ENCODE results near the gene RASSF1.
A peak's percentile ranks its signal among the peaks of the same experiment; 100 is the strongest.

RASSF1 gene

GRCh38 chr3:50298836-50299637, 41.6 kb downstream of the RASSF1 start, which contains the start of the genes HYAL3 and NAA80:
TSS of gene HYAL3 (minus strand) at chr3:50299405. CDS start at chr3:50295602, 3,803 bp downstream.
TSS of gene NAA80 (minus strand) at chr3:50299405. CDS start at chr3:50297463, 1,942 bp downstream.
- CTCF ChIA-PET: interaction anchor here (0.7 to 5.5 kb wide), 15 partner anchors 10 to 461 kb away, joined by 3 to 46 read pairs (median 3); partner anchors contain the start of genes HYAL2, LSMEM2, SEMA3B and TUSC2
- 0% methylated on average over 46 of the region's 61 CpGs for whole genome bisulfite sequencing (ENCODE audit: insufficient coverage)

GRCh38 chr3:50297896-50298725, 42.5 kb downstream of the RASSF1 start:
- 14% methylated on average over 8 of the region's 9 CpGs for WGBS (ENCODE audit: insufficient coverage)
- Histone ChIP-seq H3K9me3 (ENCODE audit: control extremely low read depth in 1 of 5, control insufficient read depth in 4 of 5, insufficient read depth in 2 of 5, low read depth in 1 of 5, low read length in 4 of 5) (no peaks in the 10 kb centered on the region), H3K4me1 (ENCODE audit: control extremely low read depth in 1 of 4, control insufficient read depth in 4 of 4, insufficient read depth in 4 of 4, low read length in 3 of 4) (peaks cover 7 to 34% (median 32%) of the 10 kb centered on the region in 4 experiments), H3K27me3 (replicated peaks in 2 of 5; ENCODE audit: control insufficient read depth in 4 of 5, insufficient read depth in 5 of 5, low read length in 4 of 5) (no peaks in the 10 kb centered on the region), H3K36me3 (ENCODE audit: control insufficient read depth in 4 of 4, insufficient read depth in 4 of 4, low read length in 3 of 4) (peaks cover 0 to 22% (median 9%) of the 10 kb centered on the region in 4 experiments), H3K27ac (ENCODE audit: insufficient read depth in 1 of 2, low read depth in 1 of 2, low read length in 2 of 2, poor library complexity in 1 of 2, severe bottlenecking in 2 of 2) (peak overlapping the region; percentile 66 to 86), H3K4me3 (ENCODE audit: control insufficient read depth in 1 of 7, extremely low read depth in 1 of 7, insufficient read depth in 4 of 7, low read depth in 2 of 7, low read length in 6 of 7) (peak overlapping the region; percentile 59 to 98 (median 80))
- peak in 1 of 3 donors; percentile 43 for DNase-seq
- ChIA-PET POLR2A (interaction anchor here (1.1 to 1.4 kb wide), 2 partner anchors 30 to 39 kb away, joined by 3 to 5 read pairs; partner anchors contain the start of gene TUSC2), CTCF (interaction anchor here (0.8 to 5.5 kb wide), 13 partner anchors 10 to 82 kb away, joined by 3 to 46 read pairs (median 3); partner anchors contain the start of gene HYAL2)

More at GRCh38 chr3:50298836-50299637, 41.6 kb downstream of the RASSF1 start, which contains the start of the genes HYAL3 and NAA80:
- Histone ChIP-seq H3K4me3 (ENCODE audit: control insufficient read depth in 1 of 7, extremely low read depth in 1 of 7, insufficient read depth in 4 of 7, low read depth in 2 of 7, low read length in 6 of 7) (peak within 1 kb of the TSS; percentile 59 to 98 (median 80)), H3K36me3 (ENCODE audit: control insufficient read depth in 4 of 4, insufficient read depth in 4 of 4, low read length in 3 of 4) (peaks cover 0 to 22% (median 9%) of the 10 kb centered on the region in 4 experiments), H3K9me3 (ENCODE audit: control extremely low read depth in 1 of 5, control insufficient read depth in 4 of 5, insufficient read depth in 2 of 5, low read depth in 1 of 5, low read length in 4 of 5) (no peaks in the 10 kb centered on the region), H3K27ac (ENCODE audit: insufficient read depth in 1 of 2, low read depth in 1 of 2, low read length in 2 of 2, poor library complexity in 1 of 2, severe bottlenecking in 2 of 2) (peak within 1 kb of the TSS; percentile 66 to 86), H3K4me1 (ENCODE audit: control extremely low read depth in 1 of 4, control insufficient read depth in 4 of 4, insufficient read depth in 4 of 4, low read length in 3 of 4) (peaks cover 7 to 34% (median 31%) of the 10 kb centered on the region in 4 experiments), H3K27me3 (replicated peaks in 2 of 5; ENCODE audit: control insufficient read depth in 4 of 5, insufficient read depth in 5 of 5, low read length in 4 of 5) (no peaks in the 10 kb centered on the region)
- peak; percentile 99 for DNase-seq
- POLR2A ChIA-PET: interaction anchor here (0.6 to 1.4 kb wide), 5 partner anchors 16 to 38 kb away, joined by 3 to 5 read pairs (median 4); partner anchors contain the start of gene TUSC2

- Histone ChIP-seq H3K27ac (ENCODE audit: insufficient read depth in 1 of 2, low read depth in 1 of 2, low read length in 2 of 2, poor library complexity in 1 of 2, severe bottlenecking in 2 of 2) (peak overlapping the region in 1 of 2 experiments; percentile 86), H3K9me3 (ENCODE audit: control extremely low read depth in 1 of 5, control insufficient read depth in 4 of 5, insufficient read depth in 2 of 5, low read depth in 1 of 5, low read length in 4 of 5) (no peaks in the 10 kb centered on the region)
- CTCF ChIA-PET: interaction anchor here (0.6 to 5.5 kb wide), 9 partner anchors 9 to 72 kb away, joined by 3 to 46 read pairs (median 4); partner anchors contain the start of gene HYAL2
Measured at GRCh38 chr3:50297384-50297775, 43.3 kb downstream of the RASSF1 start.

GRCh38 chr3:50296721-50297383, 43.8 kb downstream of the RASSF1 start:
- peaks cover 0 to 22% (median 9%) of the 10 kb centered on the region in 4 experiments for H3K36me3 ChIP-seq (ENCODE audit: control insufficient read depth in 4 of 4, insufficient read depth in 4 of 4, low read length in 3 of 4)
- no peak overlapping the region for H3K4me3 ChIP-seq (ENCODE audit: control insufficient read depth in 1 of 7, extremely low read depth in 1 of 7, insufficient read depth in 4 of 7, low read depth in 2 of 7, low read length in 6 of 7)
- ChIA-PET CTCF (interaction anchor here (0.6 to 5.5 kb wide), 8 partner anchors 8 to 72 kb away, joined by 3 to 46 read pairs (median 4); partner anchors contain the start of gene HYAL2), POLR2A (interaction anchor here (0.7 kb wide), 1 partner anchor 92 kb away, joined by 3 read pairs; no protein-coding TSS in a partner anchor)
- H3K27ac ChIP-seq (ENCODE audit: insufficient read depth in 1 of 2, low read depth in 1 of 2, low read length in 2 of 2, poor library complexity in 1 of 2, severe bottlenecking in 2 of 2): no peak overlapping the region
- no peak for DNase-seq
- H3K9me3 ChIP-seq (ENCODE audit: control extremely low read depth in 1 of 5, control insufficient read depth in 4 of 5, insufficient read depth in 2 of 5, low read depth in 1 of 5, low read length in 4 of 5): no peaks in the 10 kb centered on the region
- 99% methylated on average over 17 of the region's 18 CpGs for WGBS (ENCODE audit: insufficient coverage)
- peaks cover 7 to 40% (median 39%) of the 10 kb centered on the region in 4 experiments for H3K4me1 ChIP-seq (ENCODE audit: control extremely low read depth in 1 of 4, control insufficient read depth in 4 of 4, insufficient read depth in 4 of 4, low read length in 3 of 4)
- H3K27me3 ChIP-seq (replicated peaks in 2 of 5; ENCODE audit: control insufficient read depth in 4 of 5, insufficient read depth in 5 of 5, low read length in 4 of 5): no peaks in the 10 kb centered on the region

More at GRCh38 chr3:50297384-50297775, 43.3 kb downstream of the RASSF1 start:
- Histone ChIP-seq H3K27me3 (replicated peaks in 2 of 5; ENCODE audit: control insufficient read depth in 4 of 5, insufficient read depth in 5 of 5, low read length in 4 of 5) (no peaks in the 10 kb centered on the region), H3K4me3 (ENCODE audit: control insufficient read depth in 1 of 7, extremely low read depth in 1 of 7, insufficient read depth in 4 of 7, low read depth in 2 of 7, low read length in 6 of 7) (peak overlapping the region in 2 of 7 experiments; percentile 83 to 98), H3K4me1 (ENCODE audit: control extremely low read depth in 1 of 4, control insufficient read depth in 4 of 4, insufficient read depth in 4 of 4, low read length in 3 of 4) (peaks cover 7 to 39% (median 39%) of the 10 kb centered on the region in 4 experiments), H3K36me3 (ENCODE audit: control insufficient read depth in 4 of 4, insufficient read depth in 4 of 4, low read length in 3 of 4) (peaks cover 0 to 22% (median 9%) of the 10 kb centered on the region in 4 experiments)
- no peak for DNase-seq
- WGBS (ENCODE audit: insufficient coverage): 100% methylated on average over 2 of the region's 2 CpGs
- POLR2A ChIA-PET: interaction anchor here (0.7 kb wide), 1 partner anchor 93 kb away, joined by 3 read pairs; no protein-coding TSS in a partner anchor

GRCh38 chr3:50295553-50296431, 44.8 kb downstream of the RASSF1 start:
- H3K27ac ChIP-seq (ENCODE audit: insufficient read depth in 1 of 2, low read depth in 1 of 2, low read length in 2 of 2, poor library complexity in 1 of 2, severe bottlenecking in 2 of 2): no peak overlapping the region
- peaks cover 0 to 22% (median 9%) of the 10 kb centered on the region in 4 experiments for H3K36me3 ChIP-seq (ENCODE audit: control insufficient read depth in 4 of 4, insufficient read depth in 4 of 4, low read length in 3 of 4)
- H3K4me1 ChIP-seq (ENCODE audit: control extremely low read depth in 1 of 4, control insufficient read depth in 4 of 4, insufficient read depth in 4 of 4, low read length in 3 of 4): peaks cover 10 to 51% (median 49%) of the 10 kb centered on the region in 4 experiments
- 100% methylated on average over 6 of the region's 8 CpGs for WGBS (ENCODE audit: insufficient coverage)
- ChIA-PET POLR2A (interaction anchor here (0.6 kb wide), 1 partner anchor 44 kb away, joined by 4 read pairs; no protein-coding TSS in a partner anchor), CTCF (interaction anchor here (0.9 to 5.5 kb wide), 3 partner anchors 21 to 28 kb away, joined by 4 to 46 read pairs (median 26); partner anchors contain the start of gene HYAL2)
- H3K9me3 ChIP-seq (ENCODE audit: control extremely low read depth in 1 of 5, control insufficient read depth in 4 of 5, insufficient read depth in 2 of 5, low read depth in 1 of 5, low read length in 4 of 5): no peaks in the 10 kb centered on the region
- no peaks in the 10 kb centered on the region for H3K27me3 ChIP-seq (replicated peaks in 2 of 5; ENCODE audit: control insufficient read depth in 4 of 5, insufficient read depth in 5 of 5, low read length in 4 of 5)
- no peak overlapping the region for H3K4me3 ChIP-seq (ENCODE audit: control insufficient read depth in 1 of 7, extremely low read depth in 1 of 7, insufficient read depth in 4 of 7, low read depth in 2 of 7, low read length in 6 of 7)
- DNase-seq: no peak

Data from common myeloid progenitor, CD34-positive (primary cell).